Memory B cell (primary cell): Measurements from ENCODE around the gene MOB3A.
A peak's percentile ranks its signal among the peaks of the same experiment; 100 is the strongest.

Experiments used
- ATAC-seq: fragments of 150-1000 bp; cut with Tn5 transposase; 2 replicates; pipeline ENCODE4 v1.10.0; 2021; ENCODE audit warnings: low read depth, mild to moderate bottlenecking, moderate library complexity
- DNase-seq, 2 donors: peaks; one replicate each; pipeline ENCODE4 v3.0.0; 2022; ENCODE audit warnings: low spot score in 2 of 2
- H3K27ac Mint-ChIP-seq: one replicate; pipeline ENCODE4 v1.8.0; 2022; ENCODE audit warnings: mild to moderate bottlenecking, moderate library complexity, mixed read lengths
- H3K27me3 Mint-ChIP-seq: one replicate; pipeline ENCODE4 v1.8.0; 2022; ENCODE audit warnings: mixed read lengths
- H3K36me3 Mint-ChIP-seq: one replicate; pipeline ENCODE4 v1.8.0; 2022; ENCODE audit warnings: mild to moderate bottlenecking, mixed read lengths
- H3K4me1 Mint-ChIP-seq: one replicate; pipeline ENCODE4 v1.8.0; 2022; ENCODE audit warnings: mixed read lengths
- H3K4me3 Mint-ChIP-seq: one replicate; pipeline ENCODE4 v1.8.0; 2022; ENCODE audit warnings: mild to moderate bottlenecking, moderate library complexity, mixed read lengths
- H3K9me3 Mint-ChIP-seq: one replicate; pipeline ENCODE4 v1.8.0; 2022; ENCODE audit warnings: mixed read lengths

MOB3A gene

GRCh38 chr19:2070986-2071673 is 25.0 kb downstream of the MOB3A start:
- H3K27ac Mint-ChIP-seq, result peak overlapping the region; percentile 93
- H3K9me3 Mint-ChIP-seq, result no peaks in the 10 kb centered on the region
- DNase-seq (no peak), ATAC-seq (no peak)
- H3K27me3 Mint-ChIP-seq, result no peaks in the 10 kb centered on the region
- H3K4me3 Mint-ChIP-seq, result no peak overlapping the region
- H3K4me1 Mint-ChIP-seq, result peaks cover 39% of the 10 kb centered on the region
- peaks cover 24% of the 10 kb centered on the region for H3K36me3 Mint-ChIP-seq

GRCh38 chr19:2070436-2070827 is 25.7 kb downstream of the MOB3A start:
- Mint-ChIP-seq H3K4me3 (no peak overlapping the region), H3K9me3 (no peaks in the 10 kb centered on the region), H3K4me1 (peaks cover 39% of the 10 kb centered on the region), H3K27me3 (no peaks in the 10 kb centered on the region), H3K27ac (peak overlapping the region; percentile 93), H3K36me3 (peaks cover 21% of the 10 kb centered on the region)
- DNase-seq (no peak), ATAC-seq (no peak)

DNA sequence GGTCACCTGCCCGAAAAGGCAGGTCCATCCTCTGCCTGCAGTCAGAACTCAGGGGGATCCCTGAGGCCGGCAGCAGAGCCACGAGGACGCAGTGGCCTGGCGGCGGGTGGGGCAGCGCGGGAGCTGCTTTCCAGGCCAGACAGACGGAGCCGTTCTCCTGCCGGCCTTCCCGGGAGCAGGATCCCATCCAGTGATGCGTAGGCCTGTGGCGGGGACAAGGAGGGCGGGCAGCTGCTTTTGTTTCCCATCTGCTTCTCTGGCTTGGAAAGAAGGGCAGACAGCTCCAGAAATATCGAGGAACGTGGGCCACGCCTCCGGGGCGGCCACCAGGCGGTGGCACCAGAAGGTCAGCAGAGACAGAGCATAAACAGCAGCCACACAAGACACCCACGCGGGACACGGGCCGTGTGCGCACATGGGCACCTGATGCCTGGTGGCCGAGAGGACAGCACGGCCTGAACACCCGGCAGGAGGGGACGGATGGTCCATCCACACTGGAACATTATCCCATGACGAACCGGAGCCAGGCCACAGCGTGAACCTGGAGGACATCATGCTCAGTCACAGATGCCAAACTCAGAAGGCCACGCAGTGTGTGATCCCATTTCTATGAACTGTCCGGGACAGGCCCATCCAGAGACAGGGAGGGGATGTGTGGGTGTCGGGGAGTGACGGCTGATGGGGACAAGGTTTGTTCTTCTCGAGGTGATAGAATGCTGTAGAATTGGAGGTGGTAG is 31.2 kb downstream of the MOB3A start:
- no peaks in the 10 kb centered on the region for H3K9me3 Mint-ChIP-seq
- peaks cover 36% of the 10 kb centered on the region for H3K4me1 Mint-ChIP-seq
- H3K27ac Mint-ChIP-seq, result no peak overlapping the region
- DNase-seq (no peak), ATAC-seq (no peak)
- H3K27me3 Mint-ChIP-seq, result no peaks in the 10 kb centered on the region
- H3K4me3 Mint-ChIP-seq, result no peak overlapping the region
- H3K36me3 Mint-ChIP-seq, result no peaks in the 10 kb centered on the region

GRCh38 chr19:2064395-2064787 is 31.7 kb downstream of the MOB3A start:
- no peak for ATAC-seq
- Mint-ChIP-seq H3K27ac (no peak overlapping the region), H3K4me1 (peaks cover 35% of the 10 kb centered on the region), H3K9me3 (no peaks in the 10 kb centered on the region), H3K36me3 (no peaks in the 10 kb centered on the region), H3K27me3 (no peaks in the 10 kb centered on the region), H3K4me3 (no peak overlapping the region)
- DNase-seq, result no peak

DNA sequence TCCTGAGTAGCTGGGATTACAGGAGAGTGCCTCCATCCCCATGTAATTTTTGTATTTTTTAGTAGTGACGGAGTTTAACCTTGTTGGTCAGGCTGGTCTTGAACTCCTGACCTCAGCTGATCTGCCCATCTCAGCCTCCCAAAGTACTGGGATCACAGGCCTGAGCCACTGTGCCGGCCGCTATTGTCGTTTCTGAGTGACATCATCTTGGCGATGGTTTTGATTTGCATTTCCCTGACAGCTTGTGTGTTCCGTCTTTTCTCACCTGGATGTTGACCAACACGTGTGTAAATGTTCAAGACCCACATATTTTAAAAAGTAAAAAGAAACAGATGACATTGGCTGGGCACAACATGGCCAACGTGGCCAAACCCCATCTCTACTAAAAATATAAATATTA is 32.3 kb downstream of the MOB3A start:
- Mint-ChIP-seq H3K9me3 (no peaks in the 10 kb centered on the region), H3K4me3 (peak overlapping the region; percentile 69), H3K27ac (peak overlapping the region; percentile 78), H3K4me1 (peaks cover 31% of the 10 kb centered on the region), H3K36me3 (no peaks in the 10 kb centered on the region), H3K27me3 (no peaks in the 10 kb centered on the region)
- no peak for DNase-seq
- no peak for ATAC-seq

DNA sequence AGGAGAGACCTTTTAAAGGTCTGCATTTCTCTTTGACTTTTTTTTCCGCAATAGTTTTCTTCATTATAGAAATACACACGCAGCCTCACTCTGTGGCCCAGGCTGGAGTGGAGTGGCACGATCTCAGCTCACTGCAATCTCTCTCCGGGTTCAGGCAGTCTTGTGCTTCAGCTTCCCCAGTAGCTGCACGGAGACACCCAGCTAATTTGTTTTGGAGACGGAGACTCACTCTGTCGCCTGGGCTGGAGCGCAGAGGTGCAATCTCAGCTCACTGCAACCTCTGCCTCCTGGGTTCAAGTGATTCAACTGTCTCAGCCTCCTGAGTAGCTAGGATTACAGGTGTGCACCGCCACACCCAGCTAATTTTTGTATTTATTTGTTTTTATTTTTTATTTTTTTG is 33.4 kb downstream of the MOB3A start:
- H3K27ac Mint-ChIP-seq, result peak overlapping the region; percentile 97
- ATAC-seq (no peak), DNase-seq (no peak)
- no peaks in the 10 kb centered on the region for H3K36me3 Mint-ChIP-seq
- no peaks in the 10 kb centered on the region for H3K27me3 Mint-ChIP-seq
- H3K4me3 Mint-ChIP-seq, result peak overlapping the region; percentile 89
- H3K4me1 Mint-ChIP-seq, result peaks cover 25% of the 10 kb centered on the region
- no peaks in the 10 kb centered on the region for H3K9me3 Mint-ChIP-seq

DNA sequence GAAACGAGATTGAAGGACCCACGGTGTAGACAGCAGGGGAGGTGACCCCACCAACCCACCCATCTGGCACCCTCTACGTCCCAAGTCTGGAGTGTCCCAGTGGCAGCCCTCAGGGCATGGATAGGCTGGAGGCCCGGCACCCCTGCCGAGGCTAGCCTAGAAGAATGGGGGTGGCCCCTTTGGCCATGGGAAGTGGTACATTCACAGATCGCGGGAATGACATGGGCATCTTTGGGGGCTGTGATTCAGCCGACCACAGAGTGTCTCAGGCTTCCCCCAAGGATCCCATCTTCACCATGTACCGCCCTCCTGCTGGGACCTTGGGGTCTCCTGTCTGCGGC is 33.8 kb downstream of the MOB3A start:
- no peaks in the 10 kb centered on the region for H3K36me3 Mint-ChIP-seq
- ATAC-seq, result no peak
- H3K27me3 Mint-ChIP-seq, result no peaks in the 10 kb centered on the region
- DNase-seq, result no peak
- peak overlapping the region; percentile 97 for H3K27ac Mint-ChIP-seq
- no peaks in the 10 kb centered on the region for H3K9me3 Mint-ChIP-seq
- peaks cover 22% of the 10 kb centered on the region for H3K4me1 Mint-ChIP-seq
- H3K4me3 Mint-ChIP-seq, result peak overlapping the region; percentile 89

DNA sequence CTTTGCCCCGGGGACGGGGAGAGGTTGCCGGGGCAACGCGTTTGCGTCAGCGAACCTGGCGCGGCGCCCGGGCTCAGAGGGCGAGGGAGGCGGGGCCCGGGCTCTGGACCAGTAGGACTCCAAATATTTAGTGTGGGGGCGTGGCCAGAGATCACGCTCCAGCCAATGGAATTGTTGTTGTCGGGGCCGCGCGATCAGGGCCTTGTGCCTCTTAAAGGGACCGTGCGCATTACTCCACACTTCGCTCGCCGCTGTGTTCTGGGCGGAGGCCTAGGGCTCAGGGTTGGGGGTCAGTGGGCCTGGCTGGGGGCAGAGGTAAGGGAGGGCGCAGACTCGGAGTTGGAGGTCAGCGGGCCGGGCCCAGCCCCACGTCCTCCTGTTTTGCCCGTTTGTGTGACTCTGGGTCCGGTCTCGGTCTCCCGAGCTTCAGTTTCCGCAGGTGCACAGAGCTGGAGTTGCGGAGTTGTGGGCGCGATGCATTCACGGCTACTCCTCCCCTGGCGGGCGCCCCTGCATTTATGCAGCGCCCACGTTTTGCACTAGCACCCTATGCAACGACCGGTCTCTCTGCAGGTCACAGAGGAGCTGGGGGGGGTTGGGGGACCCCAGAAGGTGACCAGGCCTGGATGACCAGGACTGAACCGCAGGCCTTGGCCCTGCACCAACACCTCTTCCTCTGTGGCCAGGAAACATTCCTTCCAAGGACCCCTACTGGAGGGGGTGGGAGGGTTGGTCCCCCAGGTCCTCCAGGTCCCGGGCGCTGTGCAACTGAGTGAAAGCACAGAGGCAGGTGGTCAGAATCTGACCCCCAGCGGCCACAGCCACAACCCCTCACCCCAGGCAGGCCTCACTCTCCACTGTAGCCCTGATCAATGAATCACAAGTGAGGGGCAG is 34.4 kb downstream of the MOB3A start:
- H3K4me3 Mint-ChIP-seq, result peak overlapping the region; percentile 89
- no peaks in the 10 kb centered on the region for H3K9me3 Mint-ChIP-seq
- peaks cover 24% of the 10 kb centered on the region for H3K4me1 Mint-ChIP-seq
- H3K27ac Mint-ChIP-seq, result peak overlapping the region; percentile 97
- ATAC-seq, result peak; percentile 83
- peak; percentile 100 for DNase-seq
- H3K27me3 Mint-ChIP-seq, result no peaks in the 10 kb centered on the region
- H3K36me3 Mint-ChIP-seq, result no peaks in the 10 kb centered on the region

DNA sequence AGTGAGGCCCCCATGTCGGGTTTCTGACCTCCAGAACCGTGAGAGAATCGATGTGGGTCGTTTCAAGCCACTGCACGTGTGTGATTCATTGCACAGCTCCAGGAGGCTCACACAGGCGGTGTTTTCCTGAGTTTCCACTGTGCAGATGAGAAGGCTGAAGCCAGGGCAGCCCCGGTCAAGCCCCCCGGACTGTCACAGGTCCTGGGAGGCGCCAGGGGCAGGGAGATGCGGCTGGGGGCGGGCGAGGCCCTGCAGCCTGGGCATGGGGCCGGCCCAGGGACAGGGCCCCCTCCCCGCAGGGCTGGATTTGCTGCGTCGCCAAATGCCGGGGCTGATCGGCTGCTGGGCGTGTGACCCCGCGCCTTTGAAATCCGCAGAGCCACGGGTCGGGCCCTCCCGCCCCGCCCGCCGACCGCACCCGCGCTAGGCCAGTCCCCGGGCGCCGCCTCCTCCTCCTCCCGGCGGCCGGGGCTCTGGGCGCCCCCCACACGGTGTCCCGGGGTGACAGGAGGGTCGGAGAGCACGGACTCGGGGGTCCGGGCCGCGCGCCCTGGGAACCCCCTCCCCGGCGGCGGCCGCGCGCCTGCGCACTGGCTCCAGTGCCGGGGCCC is 35.1 kb downstream of the MOB3A start:
- ATAC-seq (peak; percentile 53), DNase-seq (no peak)
- H3K4me3 Mint-ChIP-seq, result peak overlapping the region; percentile 89
- H3K36me3 Mint-ChIP-seq, result no peaks in the 10 kb centered on the region
- H3K27ac Mint-ChIP-seq, result peak overlapping the region; percentile 97
- no peaks in the 10 kb centered on the region for H3K27me3 Mint-ChIP-seq
- peaks cover 31% of the 10 kb centered on the region for H3K4me1 Mint-ChIP-seq
- no peaks in the 10 kb centered on the region for H3K9me3 Mint-ChIP-seq

- Mint-ChIP-seq H3K27me3 (no peaks in the 10 kb centered on the region), H3K27ac (peak overlapping the region; percentile 99), H3K9me3 (no peaks in the 10 kb centered on the region), H3K36me3 (no peaks in the 10 kb centered on the region), H3K4me1 (peaks cover 39% of the 10 kb centered on the region), H3K4me3 (peak overlapping the region; percentile 89)
- no peak for ATAC-seq
- no peak for DNase-seq
Observed at GRCh38 chr19:2059422-2060201, 36.5 kb downstream of the MOB3A start.

DNA sequence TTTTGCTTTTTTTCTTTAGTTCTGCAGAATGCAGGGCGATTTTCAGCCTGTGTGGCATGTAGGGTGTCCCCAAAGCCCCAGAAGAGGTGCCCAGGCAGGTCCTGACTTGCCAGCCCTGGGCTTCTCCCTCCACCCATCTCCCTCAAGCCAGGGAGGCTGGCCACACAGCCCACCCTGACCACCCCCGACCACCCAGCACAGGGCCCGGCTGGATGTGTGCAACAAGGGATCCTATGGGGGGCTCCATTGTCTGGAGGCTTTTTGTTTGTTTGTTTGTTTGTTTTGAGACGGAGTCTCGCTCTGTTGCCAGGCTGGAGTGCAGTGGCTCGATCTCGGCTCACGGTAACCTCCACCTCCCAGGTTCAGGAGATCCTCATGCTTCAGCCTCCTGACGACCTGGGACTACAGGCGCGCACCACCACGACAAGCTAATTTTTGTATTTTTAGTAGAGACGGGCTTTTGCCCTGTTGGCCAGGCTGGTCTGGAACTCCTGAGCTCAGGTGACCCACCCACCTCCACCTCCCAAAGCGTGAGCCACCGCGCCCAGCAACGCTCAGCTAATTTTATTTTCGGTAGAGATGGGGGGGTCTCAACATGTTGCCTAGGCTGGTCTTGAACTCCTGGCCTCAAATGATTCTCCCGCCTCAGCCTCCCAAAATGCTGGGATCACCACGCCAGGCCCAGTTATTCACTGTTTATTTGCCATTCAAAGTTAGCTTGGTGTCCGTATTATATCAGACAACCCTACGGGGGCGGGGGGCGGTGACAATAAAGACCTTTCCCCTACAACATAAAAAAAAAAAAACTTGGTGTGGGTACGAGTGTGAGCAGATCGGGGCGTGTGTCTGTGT is 37.3 kb downstream of the MOB3A start:
- Mint-ChIP-seq H3K36me3 (no peaks in the 10 kb centered on the region), H3K9me3 (no peaks in the 10 kb centered on the region), H3K27me3 (no peaks in the 10 kb centered on the region), H3K4me1 (peaks cover 40% of the 10 kb centered on the region), H3K4me3 (peak overlapping the region; percentile 11), H3K27ac (peak overlapping the region; percentile 99)
- no peak for ATAC-seq
- DNase-seq, result no peak

DNA sequence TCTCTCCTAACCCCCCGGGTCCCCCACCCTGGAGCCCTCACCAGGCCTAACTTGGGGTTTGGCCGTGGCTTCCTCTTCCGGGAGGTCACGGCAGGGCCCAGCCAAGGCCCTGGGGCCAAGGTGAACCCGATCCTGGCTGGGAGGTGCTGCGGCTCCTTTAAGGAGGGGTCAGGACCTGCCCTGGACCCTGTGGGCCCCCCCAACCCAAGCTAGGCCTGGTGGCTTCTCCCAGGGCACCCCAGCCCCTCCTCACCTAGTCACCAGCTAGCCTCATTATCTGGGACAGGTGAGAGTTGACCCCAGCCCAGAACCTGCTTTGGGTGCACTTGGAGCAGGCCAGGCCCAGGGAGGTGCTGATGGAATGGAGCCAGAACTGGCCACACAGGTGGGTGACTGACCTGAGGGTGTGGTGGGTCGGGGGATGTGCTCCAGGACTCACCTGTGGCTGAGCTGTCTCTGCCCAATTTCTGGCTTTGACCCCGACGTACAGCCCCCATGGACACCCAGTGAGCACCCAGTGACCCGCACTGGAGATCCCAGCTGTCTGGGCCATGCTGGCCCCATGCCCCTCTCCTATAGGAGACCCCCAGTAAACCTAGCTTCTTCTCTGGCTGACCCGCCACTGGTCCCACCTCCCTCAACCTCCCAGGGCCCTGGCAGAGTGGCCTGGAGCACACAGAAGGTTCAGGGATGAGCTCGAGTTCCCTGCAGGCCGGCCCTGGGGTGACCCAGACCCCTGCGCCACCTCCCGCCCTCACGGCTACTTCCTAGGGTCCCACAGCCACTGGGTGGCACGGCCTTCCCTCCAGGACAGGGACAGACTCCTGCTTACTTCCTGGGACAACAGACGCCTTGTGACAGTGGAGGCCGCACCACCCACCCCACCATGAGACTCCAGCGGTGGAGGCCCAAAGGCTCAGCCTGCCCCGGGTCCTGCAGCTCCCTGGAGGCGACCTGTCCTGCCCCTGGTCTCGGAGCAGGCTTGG is 38.3 kb downstream of the MOB3A start:
- no peak for DNase-seq
- Mint-ChIP-seq H3K4me3 (peak overlapping the region; percentile 47), H3K27ac (peak overlapping the region; percentile 99), H3K27me3 (no peaks in the 10 kb centered on the region), H3K36me3 (no peaks in the 10 kb centered on the region), H3K4me1 (peaks cover 37% of the 10 kb centered on the region), H3K9me3 (no peaks in the 10 kb centered on the region)
- no peak for ATAC-seq
